ENCODE measurements around the gene BICD1.

DNA sequence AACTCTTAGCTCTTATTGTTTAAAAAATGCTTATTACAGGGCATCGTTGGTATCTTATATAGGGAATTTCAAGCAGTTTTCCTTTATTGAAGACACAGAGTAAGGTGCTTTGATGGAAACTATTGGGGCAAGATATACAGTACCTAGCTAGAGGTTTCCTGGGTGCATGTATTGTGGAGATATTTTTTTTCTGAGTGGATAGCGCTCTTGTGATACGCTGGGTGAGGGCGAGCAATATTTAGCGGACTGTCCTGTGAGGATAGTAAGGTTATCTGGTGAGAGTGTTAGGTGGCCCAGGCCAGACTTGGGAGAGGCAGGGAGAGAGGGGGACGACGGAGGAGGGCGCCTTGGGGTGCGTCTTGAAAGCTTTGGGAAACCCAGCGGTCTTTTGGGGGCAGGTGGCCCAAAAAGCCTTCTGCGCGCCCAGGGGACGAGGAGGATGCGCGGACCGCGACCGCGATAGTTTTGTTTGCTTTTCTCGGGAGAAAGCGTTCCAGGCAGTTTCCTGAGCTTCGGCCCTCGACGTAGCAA is 596 bp upstream of the BICD1 start:
- TF ChIP-seq, protein P1, sequence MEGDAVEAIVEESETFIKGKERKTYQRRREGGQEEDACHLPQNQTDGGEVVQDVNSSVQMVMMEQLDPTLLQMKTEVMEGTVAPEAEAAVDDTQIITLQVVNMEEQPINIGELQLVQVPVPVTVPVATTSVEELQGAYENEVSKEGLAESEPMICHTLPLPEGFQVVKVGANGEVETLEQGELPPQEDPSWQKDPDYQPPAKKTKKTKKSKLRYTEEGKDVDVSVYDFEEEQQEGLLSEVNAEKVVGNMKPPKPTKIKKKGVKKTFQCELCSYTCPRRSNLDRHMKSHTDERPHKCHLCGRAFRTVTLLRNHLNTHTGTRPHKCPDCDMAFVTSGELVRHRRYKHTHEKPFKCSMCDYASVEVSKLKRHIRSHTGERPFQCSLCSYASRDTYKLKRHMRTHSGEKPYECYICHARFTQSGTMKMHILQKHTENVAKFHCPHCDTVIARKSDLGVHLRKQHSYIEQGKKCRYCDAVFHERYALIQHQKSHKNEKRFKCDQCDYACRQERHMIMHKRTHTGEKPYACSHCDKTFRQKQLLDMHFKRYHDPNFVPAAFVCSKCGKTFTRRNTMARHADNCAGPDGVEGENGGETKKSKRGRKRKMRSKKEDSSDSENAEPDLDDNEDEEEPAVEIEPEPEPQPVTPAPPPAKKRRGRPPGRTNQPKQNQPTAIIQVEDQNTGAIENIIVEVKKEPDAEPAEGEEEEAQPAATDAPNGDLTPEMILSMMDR (IDR thresholded peaks at IDR 0.05): no peak
- TF ChIP-seq POLR2A (IDR thresholded peaks at IDR 0.05): no peak

Data from right lobe of liver (tissue), 4 donors.